Peyer's patch (tissue), 4 donors: ENCODE results near the gene ANKRD66. TPM values are rescaled to one million over a fixed set of nuclear protein-coding genes. Genes with fewer than 3 reads are reported as not detected.

Experiments used
- DNase-seq, 3 donors: peaks; one replicate each; pipeline ENCODE4 v3.0.0-alpha.2; 2017 to 2019
- H3K27ac ChIP-seq, 4 donors: fragments of 200-600 bp; sonication (generic); one replicate each; pipeline ENCODE4 v1.5.1; 2016 to 2019
- H3K27me3 ChIP-seq, 2 donors: fragments of 200-600 bp; sonication (generic); one replicate each; pipeline ENCODE4 v1.5.1; 2019
- H3K36me3 ChIP-seq, 3 donors: fragments of 200-600 bp; sonication (generic); one replicate each; pipeline ENCODE4 v1.5.1; 2016 to 2019
- H3K4me1 ChIP-seq, 4 donors: fragments of 200-600 bp; sonication (generic); one replicate each; pipeline ENCODE4 v1.5.1; 2016 to 2019
- H3K4me3 ChIP-seq, 4 donors: fragments of 200-600 bp; sonication (generic); 1 replicate in 3 of 4; 2 replicates in 1 of 4; pipeline ENCODE4 v1.5.1; 2016 to 2019; ENCODE audit warnings: mild to moderate bottlenecking in 1 of 4
- H3K9me3 ChIP-seq, 4 donors: fragments of 200-600 bp; sonication (generic); one replicate each; pipeline ENCODE4 v1.5.1; 2016 to 2019; ENCODE audit warnings: mild to moderate bottlenecking in 1 of 4
- CTCF ChIP-seq, 6 experiments: fragments of 450-650 bp in 4 of 6; fragments of 200-600 bp in 2 of 6; sonication (generic) in 1 of 6; IDR thresholded peaks; one replicate each; pipeline ENCODE4 v1.5.1; 2017 to 2019; ENCODE audit warnings: antibody characterized with exemption in 6 of 6, mild to moderate bottlenecking in 3 of 6, moderate library complexity in 1 of 6
- POLR2A ChIP-seq, 2 donors: fragments of 450-650 bp; IDR thresholded peaks; one replicate each; pipeline ENCODE4 v1.5.1; 2017; ENCODE audit warnings: antibody characterized with exemption in 2 of 2, mild to moderate bottlenecking in 2 of 2, moderate library complexity in 2 of 2
- total RNA-seq, 4 donors: library from RNA; depleted of rRNA; stranded (reverse); fragments of >200 nt; gene quantifications; one replicate each; pipeline ENCODE4 v1.1.0, GENCODE V29; 2016

The ANKRD66 gene
- total RNA-seq, 4 donors from 2014 or later, result not detected

- TF ChIP-seq CTCF (IDR thresholded peaks at IDR 0.05) (no peak), POLR2A (IDR thresholded peaks at IDR 0.05) (no peak)
- H3K27ac ChIP-seq, result peak within 1 kb of the TSS in 1 of 4 donors; percentile 8
- H3K4me1 ChIP-seq, result peaks cover 0 to 10% (median 0%) of the 10 kb centered on the region in 4 donors
- no peak for DNase-seq
- peak within 1 kb of the TSS; percentile 20 to 59 (median 44) for H3K4me3 ChIP-seq
- no peaks in the 10 kb centered on the region for H3K27me3 ChIP-seq
- H3K36me3 ChIP-seq, result no peaks in the 10 kb centered on the region
- H3K9me3 ChIP-seq, result no peaks in the 10 kb centered on the region
These were observed 11.6 kb upstream of the ANKRD66 start, which contains the start of gene PLA2G7 for GRCh38 chr6:46734867-46735719. Gene PLA2G7 (minus strand): TSS chr6:46735375. CDS start chr6:46722891, 12,484 bp downstream.

- TF ChIP-seq CTCF (IDR thresholded peaks at IDR 0.05), result no peak
- TF ChIP-seq POLR2A (IDR thresholded peaks at IDR 0.05), result no peak
- no peak overlapping the region for H3K27ac ChIP-seq
- H3K27me3 ChIP-seq, result no peaks in the 10 kb centered on the region
- H3K36me3 ChIP-seq, result no peaks in the 10 kb centered on the region
- H3K9me3 ChIP-seq, result no peaks in the 10 kb centered on the region
- no peak for DNase-seq
- peak overlapping the region in 3 of 4 donors; percentile 20 to 59 (median 56) for H3K4me3 ChIP-seq
- peaks cover 0 to 10% (median 0%) of the 10 kb centered on the region in 4 donors for H3K4me1 ChIP-seq
These were observed 11.1 kb upstream of the ANKRD66 start for GRCh38 chr6:46735720-46736031.

GRCh38 chr6:46736906-46737305, 9.8 kb upstream of the ANKRD66 start:
- H3K4me3 ChIP-seq, result no peak overlapping the region
- TF ChIP-seq POLR2A (IDR thresholded peaks at IDR 0.05) (no peak), CTCF (IDR thresholded peaks at IDR 0.05) (no peak)

GRCh38 chr6:46741482-46741881, 5.3 kb upstream of the ANKRD66 start:
- no peaks in the 10 kb centered on the region for H3K27me3 ChIP-seq
- H3K4me3 ChIP-seq, result no peak overlapping the region
- H3K36me3 ChIP-seq, result no peaks in the 10 kb centered on the region
- no peaks in the 10 kb centered on the region for H3K9me3 ChIP-seq
- H3K4me1 ChIP-seq, result no peaks in the 10 kb centered on the region
- DNase-seq, result no peak
- H3K27ac ChIP-seq, result no peak overlapping the region
- TF ChIP-seq POLR2A (IDR thresholded peaks at IDR 0.05) (no peak), CTCF (IDR thresholded peaks at IDR 0.05) (no peak)

More at GRCh38 chr6:46736906-46737305, 9.8 kb upstream of the ANKRD66 start:
- Histone ChIP-seq H3K9me3 (no peaks in the 10 kb centered on the region), H3K36me3 (no peaks in the 10 kb centered on the region), H3K27ac (no peak overlapping the region), H3K4me1 (peaks cover 0 to 10% (median 0%) of the 10 kb centered on the region in 4 donors), H3K27me3 (no peaks in the 10 kb centered on the region)
- DNase-seq, result no peak

GRCh38 chr6:46741910-46742309, 4.8 kb upstream of the ANKRD66 start:
- no peak for DNase-seq
- H3K4me3 ChIP-seq, result no peak overlapping the region
- no peaks in the 10 kb centered on the region for H3K4me1 ChIP-seq
- H3K27me3 ChIP-seq, result no peaks in the 10 kb centered on the region
- no peak overlapping the region for H3K27ac ChIP-seq
- TF ChIP-seq CTCF (IDR thresholded peaks at IDR 0.05) (no peak), POLR2A (IDR thresholded peaks at IDR 0.05) (no peak)
- no peaks in the 10 kb centered on the region for H3K9me3 ChIP-seq
- H3K36me3 ChIP-seq, result no peaks in the 10 kb centered on the region
